Peyer's patch (tissue), 4 donors: ENCODE data around the gene RNF180.

ENCODE experiments used
- POLR2A ChIP-seq, 2 donors: fragments of 450-650 bp; IDR thresholded peaks; one replicate each; pipeline ENCODE4 v1.5.1; 2017; ENCODE audit warnings: antibody characterized with exemption in 2 of 2, mild to moderate bottlenecking in 2 of 2, moderate library complexity in 2 of 2
- TF ChIP-seq, protein P1 (sequence below), 6 experiments: fragments of 450-650 bp in 4 of 6; fragments of 200-600 bp in 2 of 6; sonication (generic) in 1 of 6; IDR thresholded peaks; one replicate each; pipeline ENCODE4 v1.5.1; 2017 to 2019; ENCODE audit warnings: antibody characterized with exemption in 6 of 6, mild to moderate bottlenecking in 3 of 6, moderate library complexity in 1 of 6

DNA sequence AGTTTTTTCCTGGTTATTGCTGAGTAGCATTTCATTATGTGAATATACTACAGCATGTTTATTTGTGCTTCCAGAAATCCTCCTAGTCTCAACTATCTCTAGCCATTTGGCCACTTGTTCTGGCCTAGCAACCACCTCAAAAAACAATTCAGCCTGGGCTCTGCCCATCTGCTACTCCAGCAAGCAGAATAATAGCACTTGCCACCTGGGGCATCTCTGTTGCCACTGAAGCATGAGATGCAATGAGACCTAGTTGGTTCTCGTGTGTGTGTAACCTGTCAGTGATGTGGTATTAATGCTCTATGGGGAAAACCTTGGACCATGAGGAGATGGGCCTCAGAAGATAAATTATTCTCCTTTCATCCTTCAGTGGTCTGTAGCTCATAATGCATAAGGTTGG, 129.5 kb downstream of the RNF180 start:
- TF ChIP-seq, protein P1, sequence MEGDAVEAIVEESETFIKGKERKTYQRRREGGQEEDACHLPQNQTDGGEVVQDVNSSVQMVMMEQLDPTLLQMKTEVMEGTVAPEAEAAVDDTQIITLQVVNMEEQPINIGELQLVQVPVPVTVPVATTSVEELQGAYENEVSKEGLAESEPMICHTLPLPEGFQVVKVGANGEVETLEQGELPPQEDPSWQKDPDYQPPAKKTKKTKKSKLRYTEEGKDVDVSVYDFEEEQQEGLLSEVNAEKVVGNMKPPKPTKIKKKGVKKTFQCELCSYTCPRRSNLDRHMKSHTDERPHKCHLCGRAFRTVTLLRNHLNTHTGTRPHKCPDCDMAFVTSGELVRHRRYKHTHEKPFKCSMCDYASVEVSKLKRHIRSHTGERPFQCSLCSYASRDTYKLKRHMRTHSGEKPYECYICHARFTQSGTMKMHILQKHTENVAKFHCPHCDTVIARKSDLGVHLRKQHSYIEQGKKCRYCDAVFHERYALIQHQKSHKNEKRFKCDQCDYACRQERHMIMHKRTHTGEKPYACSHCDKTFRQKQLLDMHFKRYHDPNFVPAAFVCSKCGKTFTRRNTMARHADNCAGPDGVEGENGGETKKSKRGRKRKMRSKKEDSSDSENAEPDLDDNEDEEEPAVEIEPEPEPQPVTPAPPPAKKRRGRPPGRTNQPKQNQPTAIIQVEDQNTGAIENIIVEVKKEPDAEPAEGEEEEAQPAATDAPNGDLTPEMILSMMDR (IDR thresholded peaks at IDR 0.05) = no peak
- TF ChIP-seq POLR2A (IDR thresholded peaks at IDR 0.05) = no peak
